KG1 (cell line): Measurements from ENCODE around the gene AMPD2.
"Not testable (repeated sequence)": the region's sequence is repeated elsewhere in the genome, so short reads cannot be mapped to it uniquely, and the experiment has no call there.

Source experiments
- DNase-seq: peaks from one replicate; lab custom pipeline; 2025; lab: John Stamatoyannopoulos, UW

The AMPD2 gene

DNA sequence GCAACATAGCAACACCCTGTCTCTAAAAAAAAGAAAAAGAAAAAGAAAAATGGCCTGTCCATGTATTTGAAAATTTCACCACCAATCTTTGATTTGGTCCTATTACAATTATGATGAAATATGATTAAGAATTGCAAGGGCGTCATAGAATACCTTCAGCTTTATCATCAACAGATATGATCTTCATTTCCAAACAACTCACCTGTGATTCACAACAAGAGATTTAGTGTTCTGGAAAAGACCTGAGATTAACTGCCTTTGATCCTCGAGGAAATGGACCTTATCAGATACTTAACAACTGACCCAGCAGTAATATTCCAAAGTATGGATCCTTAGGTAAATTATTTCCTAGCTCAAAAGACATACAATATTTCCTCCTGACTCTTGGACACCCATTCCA lies 32.8 kb downstream of the AMPD2 start:
- DNase-seq = no peak

DNA sequence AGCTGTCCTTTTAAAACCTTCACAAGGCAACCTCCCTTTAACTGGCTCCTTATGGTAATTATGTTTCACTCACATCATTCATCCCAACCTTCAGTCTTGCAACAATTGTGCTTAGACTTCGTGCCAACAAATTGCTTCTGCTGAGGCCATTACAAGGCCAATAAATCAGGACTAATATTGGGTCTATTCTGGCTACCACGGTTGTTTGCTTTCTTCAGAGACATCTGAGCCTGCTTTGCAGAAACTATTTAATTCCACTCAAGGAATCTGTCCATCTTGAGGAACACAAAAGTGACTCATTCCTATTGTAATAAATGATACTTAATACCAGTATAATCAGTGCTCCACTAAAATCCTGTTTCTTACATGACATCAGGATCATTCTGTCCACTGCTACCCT lies 33.7 kb downstream of the AMPD2 start:
- no peak for DNase-seq

DNA sequence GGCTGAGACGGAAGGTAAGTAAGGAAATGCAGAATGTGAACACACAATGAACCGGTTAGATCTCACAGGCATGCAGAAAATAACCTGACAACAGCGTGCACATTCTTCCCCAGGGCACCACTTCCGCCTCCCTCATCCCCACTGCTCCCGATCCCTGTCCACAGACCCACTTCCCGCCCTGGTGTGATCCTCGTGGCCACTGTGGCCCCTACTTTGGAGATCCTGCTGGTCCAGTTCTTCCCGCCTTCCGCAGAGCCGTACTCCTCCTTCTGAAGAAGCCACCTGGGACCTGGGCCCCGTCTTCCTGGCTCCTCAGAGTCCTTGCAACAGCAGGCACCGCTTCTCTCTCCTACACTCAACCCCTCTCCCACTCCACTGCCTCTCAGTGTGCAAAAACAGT lies 34.9 kb downstream of the AMPD2 start:
- DNase-seq = no peak

DNA sequence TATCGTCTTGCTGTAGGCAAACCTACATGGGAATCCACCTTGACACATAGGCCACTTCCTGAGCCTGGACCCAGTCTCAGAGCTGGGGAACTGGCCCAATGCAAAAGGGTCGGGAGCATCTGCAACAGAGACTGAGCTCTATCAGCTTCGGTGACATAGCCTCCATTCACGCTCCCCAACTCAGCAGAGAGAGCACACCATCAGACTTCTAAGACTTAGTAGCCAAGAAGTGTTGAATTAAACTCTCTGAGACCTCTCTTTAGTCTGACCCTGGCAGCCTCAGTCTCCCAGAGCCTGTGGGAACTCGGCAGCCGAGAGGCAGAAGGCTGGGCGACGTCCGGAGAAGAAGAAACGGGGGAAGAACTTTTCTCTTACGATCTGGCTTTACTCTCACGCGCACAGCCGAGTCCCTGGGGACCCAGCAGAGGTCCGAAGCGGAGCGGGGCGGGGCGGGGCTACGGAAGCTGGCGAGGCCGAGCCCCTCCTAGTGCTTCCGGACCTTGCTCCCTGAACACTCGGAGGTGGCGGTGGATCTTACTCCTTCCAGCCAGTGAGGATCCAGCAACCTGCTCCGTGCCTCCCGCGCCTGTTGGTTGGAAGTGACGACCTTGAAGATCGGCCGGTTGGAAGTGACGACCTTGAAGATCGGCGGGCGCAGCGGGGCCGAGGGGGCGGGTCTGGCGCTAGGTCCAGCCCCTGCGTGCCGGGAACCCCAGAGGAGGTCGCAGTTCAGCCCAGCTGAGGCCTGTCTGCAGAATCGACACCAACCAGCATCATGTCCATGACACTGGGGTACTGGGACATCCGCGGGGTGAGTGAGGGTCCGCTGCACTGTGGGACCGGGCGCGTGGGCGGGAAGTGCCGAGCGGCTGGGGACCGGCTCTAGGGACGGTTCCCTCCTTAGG lies 36.2 kb downstream of the AMPD2 start, which contains the start of gene GSTM4:
TSS of gene GSTM4 (plus strand) at position 485 of the 905 bp plus-strand sequence. CDS start at position 776, 291 bp downstream.
- peak; percentile 59 for DNase-seq

DNA sequence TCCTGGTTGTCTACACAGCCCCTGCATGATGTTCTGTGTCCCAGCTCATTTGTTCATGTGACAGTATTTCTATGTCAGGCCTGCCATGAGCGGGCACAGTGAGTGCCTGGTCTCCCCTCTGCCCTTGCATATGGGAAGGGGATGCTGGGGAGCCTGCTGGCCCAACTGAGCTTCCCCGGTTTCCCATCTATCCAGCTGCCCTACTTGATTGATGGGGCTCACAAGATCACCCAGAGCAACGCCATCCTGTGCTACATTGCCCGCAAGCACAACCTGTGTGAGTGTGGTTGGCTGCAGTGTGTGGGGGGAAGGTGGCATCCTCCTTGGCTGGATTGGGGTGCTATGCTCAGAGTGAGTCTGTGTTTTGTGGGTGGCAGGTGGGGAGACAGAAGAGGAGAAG lies 37.8 kb downstream of the AMPD2 start:
- no peak for DNase-seq

DNA sequence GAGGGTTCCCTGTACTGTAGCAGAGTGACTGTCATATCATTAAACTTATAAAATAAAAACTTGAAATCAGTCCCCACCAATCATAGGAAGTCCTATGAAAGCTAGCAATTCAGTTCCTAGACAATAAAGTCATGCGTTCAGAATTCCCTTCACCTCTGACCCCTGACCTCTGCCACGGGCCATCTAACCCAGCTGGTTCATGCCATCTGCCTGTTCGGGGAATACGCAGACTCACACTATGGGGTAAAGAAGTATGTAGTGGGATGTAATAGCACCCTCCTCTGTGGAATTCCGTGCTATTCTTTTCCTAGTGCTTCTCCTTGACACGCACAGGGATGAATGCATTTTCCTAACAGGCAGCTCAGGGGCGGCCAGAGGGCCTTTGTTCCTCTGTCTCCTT lies 38.3 kb downstream of the AMPD2 start:
- no peak for DNase-seq

DNA sequence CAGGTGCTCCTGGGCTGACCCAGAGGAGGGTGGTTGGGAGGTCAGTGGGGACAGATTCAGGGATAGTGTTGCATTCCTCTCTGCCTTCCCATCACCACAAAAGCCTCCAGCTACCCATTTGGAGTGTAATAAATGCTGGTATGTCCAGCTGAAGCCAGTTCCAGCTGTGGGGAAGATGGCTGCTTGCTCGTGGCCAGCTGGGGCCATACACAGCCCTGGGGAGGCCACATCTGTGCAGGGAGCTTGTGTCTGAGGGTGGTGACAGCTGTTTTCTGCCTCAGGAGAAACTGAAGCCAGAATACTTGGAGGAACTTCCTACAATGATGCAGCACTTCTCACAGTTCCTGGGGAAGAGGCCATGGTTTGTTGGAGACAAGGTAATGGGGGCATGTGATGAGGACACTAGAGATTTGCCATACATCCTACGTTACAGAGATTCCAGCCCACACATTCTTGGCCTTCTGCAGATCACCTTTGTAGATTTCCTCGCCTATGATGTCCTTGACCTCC lies 39.0 kb downstream of the AMPD2 start:
- DNase-seq = no peak

DNA sequence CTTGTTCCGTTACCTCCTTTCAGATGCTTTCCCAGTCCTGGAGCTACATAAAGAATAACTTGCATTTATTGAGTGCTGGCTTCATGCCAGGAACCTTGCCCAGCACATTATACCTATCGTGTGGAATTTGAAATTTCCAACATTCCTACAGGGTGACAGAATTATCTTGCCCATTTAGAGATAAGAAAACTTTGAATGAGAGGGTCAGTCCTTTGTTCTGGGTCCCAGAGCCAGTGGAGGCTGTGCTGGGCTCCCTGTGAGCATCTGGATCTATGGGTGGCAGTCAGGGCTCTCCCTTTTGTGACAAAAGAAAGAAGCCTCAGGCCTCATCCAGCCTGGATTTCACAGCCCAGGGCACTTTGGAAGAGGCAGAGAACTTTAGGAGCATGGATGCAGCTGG lies 39.5 kb downstream of the AMPD2 start:
- DNase-seq = no peak

DNA sequence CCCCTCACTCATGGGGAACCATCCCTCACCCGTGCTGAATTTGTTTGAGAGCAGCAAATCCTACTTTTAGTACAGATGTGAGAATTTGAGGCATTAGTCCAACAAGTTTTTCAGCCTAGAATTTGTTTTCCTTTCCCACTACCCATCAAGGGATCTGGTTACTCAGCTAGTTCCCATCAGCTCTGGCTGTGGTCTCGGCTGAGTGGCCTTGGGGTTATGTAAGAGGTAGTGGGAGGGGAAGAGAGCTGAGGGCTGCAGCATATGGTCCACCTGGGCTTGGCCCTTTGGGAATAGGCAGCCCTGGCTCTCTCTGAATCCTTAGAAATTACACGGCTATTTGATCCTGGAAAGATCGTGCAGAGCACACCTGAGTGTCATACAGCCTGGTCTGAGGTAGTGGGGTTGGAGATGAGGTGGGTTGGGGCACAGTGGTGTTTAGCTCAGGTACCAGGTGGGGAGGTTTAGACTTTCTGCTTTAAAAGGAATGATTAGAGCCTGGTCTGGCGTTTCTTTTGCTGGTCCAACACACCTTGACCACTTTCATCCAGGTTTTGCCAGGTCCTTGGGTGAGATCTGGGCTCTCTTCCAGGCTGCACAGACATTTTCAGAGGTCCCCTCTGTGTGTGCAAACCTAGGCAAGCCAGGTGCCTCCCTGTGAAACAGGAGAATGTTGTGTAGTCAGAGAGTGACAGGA lies 40.5 kb downstream of the AMPD2 start:
- no peak for DNase-seq

DNA sequence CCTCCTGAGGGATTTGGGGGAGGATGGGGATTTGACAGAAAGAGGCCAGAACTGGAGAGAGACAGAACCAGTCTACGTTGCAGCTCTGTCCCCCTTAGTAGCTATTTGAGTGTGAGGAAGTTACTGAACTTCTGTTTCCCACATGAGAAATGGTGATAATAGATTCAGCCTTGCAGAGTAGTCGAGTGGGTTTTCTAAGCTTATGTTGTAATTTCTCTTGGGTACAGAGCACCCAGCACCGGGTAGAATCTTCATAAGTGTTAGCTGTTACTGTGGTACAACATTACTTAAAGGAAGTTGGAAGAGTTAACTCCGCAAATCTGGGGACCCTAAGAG lies 41.0 kb downstream of the AMPD2 start:
- DNase-seq = not testable (repeated sequence)

DNA sequence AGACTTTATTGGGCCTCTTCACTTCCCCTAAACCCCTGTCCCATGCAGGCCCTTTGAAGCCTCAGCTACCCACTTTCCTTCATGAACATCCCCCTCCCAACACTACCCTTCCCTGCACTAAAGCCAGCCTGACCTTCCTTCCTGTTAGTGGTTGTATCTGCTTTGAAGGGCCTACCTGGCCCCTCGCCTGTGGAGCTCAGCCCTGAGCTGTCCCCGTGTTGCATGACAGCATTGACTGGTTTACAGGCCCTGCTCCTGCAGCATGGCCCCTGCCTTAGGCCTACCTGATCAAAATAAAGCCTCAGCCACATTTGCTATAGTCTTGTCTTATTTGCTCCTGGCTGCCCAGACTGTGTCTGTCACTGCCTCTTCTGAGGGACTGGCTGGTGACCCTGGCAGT lies 41.8 kb downstream of the AMPD2 start:
- no peak for DNase-seq

DNA sequence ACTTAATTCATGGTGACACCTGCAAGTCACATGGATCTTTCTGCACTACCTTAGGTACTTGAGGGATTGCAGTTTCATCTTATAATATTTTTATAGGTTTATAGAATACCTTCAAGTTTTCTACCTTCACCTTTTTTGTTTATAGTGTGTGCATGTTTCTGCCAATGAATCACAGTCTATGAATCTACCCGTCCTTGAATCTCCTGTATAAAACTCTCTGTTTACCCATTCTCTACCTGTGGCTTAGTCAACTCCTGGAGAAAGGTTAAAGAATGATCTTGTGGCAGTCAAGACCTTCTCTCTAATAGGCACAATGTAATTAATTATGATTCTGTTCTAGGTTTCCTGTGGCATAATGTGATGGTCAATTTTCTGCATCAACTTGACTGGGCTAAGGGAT lies 45.0 kb downstream of the AMPD2 start:
- no peak for DNase-seq

DNA sequence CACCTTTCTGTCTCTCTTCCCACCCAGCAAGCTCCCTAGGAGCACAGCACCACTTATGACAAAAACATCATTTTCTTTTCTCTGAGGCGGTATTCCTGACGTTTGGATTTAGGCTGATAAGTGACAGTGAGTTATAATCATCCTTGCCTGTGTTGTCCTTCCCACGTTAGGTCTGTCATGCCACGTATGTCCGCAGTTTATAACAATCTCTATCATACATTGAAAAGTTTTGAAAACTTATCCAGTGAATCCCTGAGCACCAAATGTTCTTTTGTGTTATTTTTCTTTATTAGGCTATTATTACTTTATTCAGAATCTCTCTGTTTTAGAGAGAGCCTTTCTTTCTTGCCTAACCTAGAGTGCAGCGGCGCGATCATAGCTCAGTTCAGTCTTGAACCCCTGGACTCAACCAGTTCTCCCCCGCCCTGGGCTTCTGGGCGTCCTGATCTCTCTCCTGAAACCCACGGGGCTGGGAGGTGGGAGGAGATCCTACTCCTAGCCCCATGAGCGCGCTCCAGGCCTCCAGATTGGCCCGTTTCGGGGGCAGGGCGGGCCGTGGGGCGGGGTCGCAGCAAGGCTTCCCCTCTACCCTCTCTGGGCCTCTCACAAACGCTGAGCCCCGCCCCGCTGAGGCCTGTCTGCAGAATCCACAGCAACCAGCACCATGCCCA lies 48.0 kb downstream of the AMPD2 start, which contains the start of gene GSTM2:
TSS of gene GSTM2 (plus strand) at position 606 of the 671 bp plus-strand sequence. CDS start at position 665, 59 bp downstream.
- no peak for DNase-seq

DNA sequence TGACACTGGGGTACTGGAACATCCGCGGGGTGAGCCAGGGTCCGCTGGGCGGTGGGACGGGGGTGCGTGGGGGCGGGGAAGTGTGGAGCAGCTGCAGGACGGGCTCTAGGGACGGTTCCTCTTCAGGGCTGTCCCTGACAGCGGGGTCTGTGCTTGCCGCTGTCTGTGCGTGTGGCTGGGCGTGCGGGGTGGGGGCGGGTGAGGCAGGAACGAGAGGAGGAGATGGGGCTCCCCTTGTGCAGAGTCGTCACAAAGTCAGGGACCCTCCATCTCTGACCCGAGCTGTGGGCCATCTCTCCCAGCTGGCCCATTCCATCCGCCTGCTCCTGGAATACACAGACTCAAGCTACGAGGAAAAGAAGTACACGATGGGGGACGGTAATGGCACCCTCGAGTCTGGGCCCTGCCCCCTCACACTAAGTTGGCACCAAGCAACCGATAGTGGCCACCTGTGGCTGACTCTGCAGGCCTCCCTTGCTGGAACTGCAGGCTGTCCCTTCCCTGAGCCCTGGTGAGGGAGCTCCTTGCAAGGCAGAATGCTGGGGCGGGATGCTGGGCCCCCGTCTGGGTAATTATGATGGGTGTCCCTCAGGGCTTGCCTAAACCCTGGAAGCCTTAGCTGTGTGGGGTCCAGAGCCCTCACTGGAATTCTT lies 48.6 kb downstream of the AMPD2 start:
- DNase-seq = no peak

DNA sequence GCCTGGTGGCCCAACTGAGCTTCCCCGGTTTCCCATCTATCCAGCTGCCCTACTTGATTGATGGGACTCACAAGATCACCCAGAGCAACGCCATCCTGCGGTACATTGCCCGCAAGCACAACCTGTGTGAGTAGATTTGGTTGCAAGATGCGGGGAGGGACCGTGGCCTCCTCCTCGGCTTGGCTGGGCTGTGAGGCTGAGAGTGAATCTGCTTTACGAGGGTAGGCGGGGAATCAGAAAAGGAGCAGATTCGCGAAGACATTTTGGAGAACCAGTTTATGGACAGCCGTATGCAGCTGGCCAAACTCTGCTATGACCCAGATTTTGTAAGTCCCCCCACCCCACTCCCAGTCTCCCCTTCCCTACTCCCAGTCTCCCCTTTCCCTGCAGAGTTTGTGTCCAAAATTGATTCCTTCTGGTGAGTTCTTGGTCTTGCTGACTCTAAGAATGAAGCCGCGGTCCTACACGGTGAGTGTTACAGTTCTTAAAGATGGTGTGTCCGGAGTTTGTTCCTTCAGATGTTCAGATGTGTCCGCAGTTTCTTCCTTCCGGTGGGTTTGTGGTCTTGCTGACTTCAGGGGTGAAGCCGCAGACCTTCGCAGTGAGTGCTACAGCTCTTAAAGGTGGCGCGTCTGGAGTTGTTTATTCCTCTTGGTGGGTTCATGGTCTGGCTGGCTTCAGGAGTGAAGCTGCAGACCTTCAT lies 49.8 kb downstream of the AMPD2 start:
- peak; percentile 93 for DNase-seq

DNA sequence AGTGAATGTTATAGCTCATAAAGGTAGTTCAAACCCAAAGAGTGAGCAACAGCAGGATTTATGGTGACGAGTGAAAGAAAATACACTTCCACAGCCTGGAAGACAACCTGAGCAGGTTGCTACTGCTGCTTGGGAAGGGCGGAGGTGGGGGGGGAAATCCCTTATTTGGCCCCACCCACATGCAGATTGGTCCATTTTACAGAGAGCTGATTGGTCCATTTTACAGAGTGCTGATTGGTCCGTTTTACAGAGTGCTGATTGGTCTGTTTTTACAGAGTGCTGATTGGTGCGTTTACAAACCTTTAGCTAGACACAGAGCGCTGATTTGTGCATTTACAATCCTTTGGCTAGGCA lies 50.3 kb downstream of the AMPD2 start:
- DNase-seq = not testable (repeated sequence)

DNA sequence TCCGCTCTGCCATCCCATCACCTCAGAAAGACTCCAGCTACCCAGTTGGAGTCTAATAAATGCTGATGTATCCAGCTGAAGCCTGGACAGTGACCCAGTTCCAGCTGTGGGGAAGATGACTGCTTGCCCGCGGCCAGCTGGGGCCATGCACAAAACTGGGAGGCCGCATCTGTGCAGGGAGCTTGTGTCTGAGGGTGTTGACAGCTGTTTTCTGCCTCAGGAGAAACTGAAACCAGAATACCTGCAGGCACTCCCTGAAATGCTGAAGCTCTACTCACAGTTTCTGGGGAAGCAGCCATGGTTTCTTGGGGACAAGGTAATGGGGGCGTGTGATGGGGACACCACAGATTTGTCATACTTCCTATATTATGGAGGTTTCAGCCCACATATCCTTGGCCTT lies 51.4 kb downstream of the AMPD2 start:
- DNase-seq = no peak

DNA sequence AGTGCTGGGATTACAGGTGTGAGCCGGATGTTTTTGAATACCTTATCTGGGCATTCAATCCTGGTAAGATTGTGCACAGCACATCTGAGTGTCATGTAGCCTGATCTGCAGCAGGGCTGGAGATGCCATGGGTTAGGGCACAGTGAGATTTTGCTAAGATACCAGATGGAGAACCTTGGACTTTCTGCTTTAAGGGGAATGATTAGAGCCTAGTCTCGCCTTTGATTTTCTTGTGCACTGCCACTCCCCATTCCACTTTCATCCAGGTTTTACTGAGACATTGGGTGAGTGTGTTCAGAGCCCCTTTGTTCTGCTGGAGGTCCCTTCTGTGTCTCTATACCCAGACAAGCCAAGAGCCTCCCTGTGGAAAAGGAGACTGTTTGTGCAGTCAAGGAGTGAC lies 54.2 kb downstream of the AMPD2 start:
- not testable (repeated sequence) for DNase-seq

DNA sequence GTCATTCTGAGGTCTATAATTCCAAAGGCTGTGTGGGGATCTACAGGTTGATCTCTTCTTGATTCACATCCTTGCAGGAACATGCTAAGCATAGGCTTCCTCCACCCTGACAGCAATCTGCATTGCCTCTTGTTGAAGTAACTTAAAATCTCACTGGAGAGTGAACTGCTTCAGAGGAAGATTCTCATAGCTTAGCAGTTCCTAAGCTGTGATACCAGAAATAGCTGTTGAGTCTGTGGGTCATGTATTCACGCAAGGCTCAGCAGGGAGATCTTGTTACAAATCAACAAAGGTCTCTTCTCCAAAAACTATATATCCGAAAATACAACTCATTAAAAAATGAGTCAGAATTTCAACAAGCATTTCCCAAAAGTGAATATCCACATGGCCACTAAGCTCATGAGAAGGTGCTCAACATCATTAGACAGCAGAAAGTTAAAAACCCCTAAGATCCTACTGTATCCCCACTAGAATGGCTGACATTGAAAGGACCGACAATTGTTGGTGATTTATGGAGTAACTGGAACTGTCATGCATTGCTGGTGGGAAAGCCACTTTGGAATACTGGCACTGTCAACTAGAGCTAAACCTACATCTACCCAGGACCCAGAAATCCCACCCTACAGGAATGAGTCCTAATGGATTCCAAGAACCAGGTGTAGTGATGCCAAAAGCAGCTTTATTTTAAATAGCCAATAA lies 57.2 kb downstream of the AMPD2 start:
- not testable (repeated sequence) for DNase-seq

DNA sequence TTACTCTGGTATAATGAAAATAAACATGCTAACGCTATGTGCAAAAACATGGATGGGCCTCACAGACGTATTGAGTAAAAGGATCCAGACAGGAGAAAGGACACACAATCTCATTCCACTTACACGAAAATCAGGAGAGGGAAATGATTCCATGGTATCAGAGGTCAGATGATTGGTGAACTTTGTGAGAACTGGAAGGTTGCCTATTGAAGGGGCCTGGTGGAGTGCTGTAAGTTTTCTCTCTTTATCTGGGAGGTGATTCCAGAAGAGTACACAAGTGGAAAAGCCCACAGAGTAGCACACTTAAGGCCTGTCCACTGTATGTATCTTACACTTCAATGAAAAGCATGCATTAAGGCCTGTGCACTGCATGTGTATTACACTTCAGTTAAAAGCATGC lies 57.8 kb downstream of the AMPD2 start:
- no peak for DNase-seq

DNA sequence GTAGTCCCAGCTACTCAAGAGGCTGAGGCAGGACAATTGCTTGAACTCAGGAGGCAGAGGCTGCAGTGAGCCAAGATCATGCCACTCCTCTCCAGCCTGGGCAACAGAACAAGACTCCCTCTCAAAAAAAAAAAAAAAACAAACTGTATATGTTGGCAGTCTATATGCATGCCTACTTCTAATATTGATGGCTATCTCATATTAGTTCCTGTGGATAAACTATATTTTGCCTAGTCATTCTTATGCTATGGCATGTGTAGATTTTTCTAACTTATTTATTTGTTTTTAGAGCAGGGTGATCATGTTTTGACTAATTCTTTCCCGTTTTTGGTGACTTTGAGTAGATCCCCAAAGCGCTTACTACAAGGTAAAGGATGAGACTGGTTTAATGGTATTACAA lies 59.0 kb downstream of the AMPD2 start:
- DNase-seq = not testable (repeated sequence)
